Measurements from ENCODE around the gene ANKS1A. TPM values are rescaled to one million over a fixed set of nuclear protein-coding genes. Genes with fewer than 3 reads are reported as not detected.
"Not testable (repeated sequence)": the region's sequence is repeated elsewhere in the genome, so short reads cannot be mapped to it uniquely, and the experiment has no call there.

Gene ANKS1A
- total and polyA plus RNA-seq, 9 donors, result 16.0 to 45.0 (median 27.3) TPM

DNA sequence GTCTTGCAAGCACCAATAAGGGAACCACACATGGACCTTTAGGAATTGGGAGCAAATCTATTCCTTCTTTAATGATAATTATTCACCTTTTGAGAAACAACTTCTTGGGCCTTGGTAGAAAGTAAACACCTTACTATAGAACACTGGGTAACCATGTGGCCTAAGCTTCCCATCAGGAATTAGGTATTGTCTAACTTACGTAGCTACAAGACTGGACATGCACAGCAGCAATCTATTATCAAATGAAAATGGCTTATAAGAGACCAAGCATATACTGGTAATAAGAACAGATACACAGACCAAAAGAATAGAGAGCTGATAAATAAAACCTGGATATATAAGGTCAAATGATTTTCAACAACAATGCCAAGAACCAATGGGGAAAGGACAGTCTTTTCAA is 235.3 kb downstream of the ANKS1A start:
- intact Hi-C loops (cut with DNase I), result no loop called here
- TF ChIP-seq POLR2A (IDR thresholded peaks at IDR 0.05) (no peak), EP300 (IDR thresholded peaks at IDR 0.05) (no peak)
- TF ChIP-seq, protein P1, sequence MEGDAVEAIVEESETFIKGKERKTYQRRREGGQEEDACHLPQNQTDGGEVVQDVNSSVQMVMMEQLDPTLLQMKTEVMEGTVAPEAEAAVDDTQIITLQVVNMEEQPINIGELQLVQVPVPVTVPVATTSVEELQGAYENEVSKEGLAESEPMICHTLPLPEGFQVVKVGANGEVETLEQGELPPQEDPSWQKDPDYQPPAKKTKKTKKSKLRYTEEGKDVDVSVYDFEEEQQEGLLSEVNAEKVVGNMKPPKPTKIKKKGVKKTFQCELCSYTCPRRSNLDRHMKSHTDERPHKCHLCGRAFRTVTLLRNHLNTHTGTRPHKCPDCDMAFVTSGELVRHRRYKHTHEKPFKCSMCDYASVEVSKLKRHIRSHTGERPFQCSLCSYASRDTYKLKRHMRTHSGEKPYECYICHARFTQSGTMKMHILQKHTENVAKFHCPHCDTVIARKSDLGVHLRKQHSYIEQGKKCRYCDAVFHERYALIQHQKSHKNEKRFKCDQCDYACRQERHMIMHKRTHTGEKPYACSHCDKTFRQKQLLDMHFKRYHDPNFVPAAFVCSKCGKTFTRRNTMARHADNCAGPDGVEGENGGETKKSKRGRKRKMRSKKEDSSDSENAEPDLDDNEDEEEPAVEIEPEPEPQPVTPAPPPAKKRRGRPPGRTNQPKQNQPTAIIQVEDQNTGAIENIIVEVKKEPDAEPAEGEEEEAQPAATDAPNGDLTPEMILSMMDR (IDR thresholded peaks at IDR 0.05), result no peak
- no peaks in the 10 kb centered on the region for H3K9me3 ChIP-seq
- H3K27me3 ChIP-seq, result no peaks in the 10 kb centered on the region
- no peak for DNase-seq
- H3K27ac ChIP-seq, result no peak overlapping the region
- H3K36me3 ChIP-seq, result no peaks in the 10 kb centered on the region
- no peak overlapping the region for H3K4me3 ChIP-seq
- no peaks in the 10 kb centered on the region for H3K4me1 ChIP-seq (ENCODE audit: insufficient read depth)
- WGBS, 3 donors, result 93 to 98% (median 97%) methylated on average over 1 of the region's 1 CpG

DNA sequence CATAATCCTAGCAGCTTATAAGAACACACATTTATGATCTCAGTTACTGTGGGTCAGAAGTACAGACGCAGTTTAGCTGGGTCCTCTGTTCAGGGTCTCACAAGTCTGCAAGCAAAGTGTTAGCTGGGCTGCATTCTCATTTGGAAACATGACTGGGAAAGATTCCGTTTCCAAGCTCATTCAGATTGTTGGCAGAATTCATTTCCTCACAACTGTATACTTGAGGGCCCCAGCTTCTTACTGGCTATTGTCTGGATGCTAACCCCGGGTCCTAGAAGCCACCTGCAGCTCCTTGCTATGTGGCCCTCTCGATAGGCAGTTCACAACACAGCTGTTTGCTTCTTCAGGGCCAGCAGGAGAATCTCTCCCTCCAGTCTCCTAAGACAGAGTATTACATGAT is 239.0 kb downstream of the ANKS1A start:
- no peaks in the 10 kb centered on the region for H3K4me1 ChIP-seq (ENCODE audit: insufficient read depth)
- H3K27ac ChIP-seq, result no peak overlapping the region
- WGBS, 3 donors, result 74 to 85% (median 76%) methylated on average over 4 of the region's 4 CpGs
- no peaks in the 10 kb centered on the region for H3K27me3 ChIP-seq
- H3K9me3 ChIP-seq, result no peaks in the 10 kb centered on the region
- H3K4me3 ChIP-seq, result no peak overlapping the region
- TF ChIP-seq, protein P1 (IDR thresholded peaks at IDR 0.05), result no peak
- TF ChIP-seq EP300 (IDR thresholded peaks at IDR 0.05), result no peak
- TF ChIP-seq POLR2A (IDR thresholded peaks at IDR 0.05), result no peak
- no peak for DNase-seq
- no peaks in the 10 kb centered on the region for H3K36me3 ChIP-seq
- intact Hi-C loops (cut with DNase I), result no loop called here

DNA sequence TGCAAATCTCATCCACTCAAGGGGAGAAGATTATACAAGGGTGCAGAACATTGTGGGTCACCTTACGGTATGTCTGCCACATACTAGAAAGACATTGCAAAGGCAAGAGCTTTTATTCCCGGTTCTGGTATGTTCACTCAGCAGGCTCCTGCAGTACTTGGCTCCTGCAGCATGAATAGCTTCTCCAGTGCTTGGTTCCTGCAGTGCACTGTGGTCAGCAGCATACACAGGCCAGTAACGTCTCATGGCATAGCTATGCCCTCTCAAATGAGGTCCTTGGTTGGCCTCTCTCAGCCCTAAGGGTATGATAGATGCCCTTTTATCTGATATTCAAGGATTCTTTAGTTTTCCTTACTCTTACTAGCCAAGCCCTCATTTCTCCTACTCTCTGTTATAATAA is 239.4 kb downstream of the ANKS1A start:
- Histone ChIP-seq H3K9me3 (no peaks in the 10 kb centered on the region), H3K27me3 (no peaks in the 10 kb centered on the region), H3K4me1 (ENCODE audit: insufficient read depth) (no peaks in the 10 kb centered on the region), H3K36me3 (no peaks in the 10 kb centered on the region), H3K27ac (no peak overlapping the region), H3K4me3 (no peak overlapping the region)
- DNase-seq, result no peak
- 85 to 90% (median 90%) methylated on average over 3 of the region's 3 CpGs for WGBS, 3 donors
- TF ChIP-seq POLR2A (IDR thresholded peaks at IDR 0.05) (no peak), EP300 (IDR thresholded peaks at IDR 0.05) (no peak)
- TF ChIP-seq, protein P1 (IDR thresholded peaks at IDR 0.05), result no peak
- intact Hi-C loops (cut with DNase I), result no loop called here

DNA sequence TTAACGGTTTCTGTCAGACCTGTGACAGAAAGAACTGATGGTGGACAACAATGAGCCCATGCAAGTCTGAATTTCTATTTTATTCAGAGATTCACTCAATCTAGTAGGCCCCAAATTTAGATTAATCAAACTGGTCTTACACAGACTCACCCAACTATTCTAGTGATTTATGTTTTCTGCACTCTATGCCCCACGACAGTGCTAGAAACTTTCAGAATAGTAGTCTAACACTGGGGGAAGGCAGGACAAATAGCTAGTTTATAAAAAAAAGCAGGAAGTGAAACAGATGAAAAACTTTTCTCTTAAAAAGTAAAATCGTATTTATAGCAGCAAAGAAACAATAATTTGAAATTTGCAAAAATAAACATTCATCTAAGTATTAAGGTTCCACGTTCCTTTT is 247.1 kb downstream of the ANKS1A start:
- 33 to 38% (median 35%) methylated on average over 3 to 4 of the region's 4 CpGs for WGBS, 3 donors
- Histone ChIP-seq H3K9me3 (no peaks in the 10 kb centered on the region), H3K27ac (no peak overlapping the region), H3K27me3 (no peaks in the 10 kb centered on the region), H3K4me1 (ENCODE audit: insufficient read depth) (peaks cover 2% of the 10 kb centered on the region), H3K4me3 (no peak overlapping the region), H3K36me3 (no peaks in the 10 kb centered on the region)
- no peak for DNase-seq
- intact Hi-C loops (cut with DNase I), result no loop called here
- TF ChIP-seq EP300 (IDR thresholded peaks at IDR 0.05) (no peak), POLR2A (IDR thresholded peaks at IDR 0.05) (no peak)
- TF ChIP-seq, protein P1 (IDR thresholded peaks at IDR 0.05), result no peak

DNA sequence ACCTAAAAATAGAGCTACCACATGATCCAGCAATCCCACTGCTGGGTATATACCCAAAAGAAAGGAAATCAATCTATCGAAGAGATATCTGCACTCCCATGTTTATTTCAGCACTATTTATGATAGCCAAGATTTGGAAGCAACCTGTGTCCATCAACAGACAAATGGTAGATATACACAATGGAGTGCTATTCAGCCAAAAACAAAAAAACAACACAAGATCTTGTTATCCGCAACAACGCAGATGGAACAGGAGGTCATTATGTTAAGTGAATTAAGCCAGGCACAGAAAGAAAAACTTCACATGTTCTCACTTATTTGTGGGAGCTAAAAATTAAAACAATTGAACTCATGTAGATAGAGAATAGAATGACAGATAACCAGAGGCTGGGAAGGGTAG is 249.1 kb downstream of the ANKS1A start:
- H3K27ac ChIP-seq; H3K4me3 ChIP-seq; H3K27me3 ChIP-seq; intact Hi-C loops (cut with DNase I); DNase-seq; H3K36me3 ChIP-seq; H3K4me1 ChIP-seq (ENCODE audit: insufficient read depth); H3K9me3 ChIP-seq: not testable (repeated sequence)
- WGBS, 3 donors, result 31 to 66% (median 40%) methylated on average over 3 of the region's 3 CpGs

Measured in ovary (tissue), 9 donors.